Measurements from ENCODE around the gene NEK7.
"Not testable (repeated sequence)": the region's sequence is repeated elsewhere in the genome, so short reads cannot be mapped to it uniquely, and the experiment has no call there.

NEK7 gene

GRCh38 chr1:198212675-198213074, 55.9 kb downstream of the NEK7 start:
- DNase-seq = no peak

GRCh38 chr1:198214924-198215323, 58.1 kb downstream of the NEK7 start:
- DNase-seq = no peak

- DNase-seq = no peak
These were observed 63.6 kb downstream of the NEK7 start for GRCh38 chr1:198220428-198220827.

GRCh38 chr1:198227010-198227409, 70.2 kb downstream of the NEK7 start:
- DNase-seq = not testable (repeated sequence)

GRCh38 chr1:198227454-198227853, 70.7 kb downstream of the NEK7 start:
- not testable (repeated sequence) for DNase-seq

- no peak for DNase-seq
These were observed 72.1 kb downstream of the NEK7 start for GRCh38 chr1:198228925-198229324.

GRCh38 chr1:198231779-198232178, 75.0 kb downstream of the NEK7 start:
- DNase-seq = no peak

- no peak for DNase-seq
These were observed 75.6 kb downstream of the NEK7 start for GRCh38 chr1:198232378-198232777.

GRCh38 chr1:198232940-198233675, 76.3 kb downstream of the NEK7 start:
- no peak for DNase-seq

- no peak for DNase-seq
These were observed 77.9 kb downstream of the NEK7 start for GRCh38 chr1:198234520-198235251.

GRCh38 chr1:198238121-198238520, 81.3 kb downstream of the NEK7 start:
- DNase-seq = no peak

- no peak for DNase-seq
These were observed 84.8 kb downstream of the NEK7 start for GRCh38 chr1:198241553-198241952.

- DNase-seq = no peak
These were observed 88.0 kb downstream of the NEK7 start for GRCh38 chr1:198244772-198245171.

GRCh38 chr1:198245379-198245778, 88.6 kb downstream of the NEK7 start:
- DNase-seq = no peak

- DNase-seq = no peak
These were observed 89.5 kb downstream of the NEK7 start for GRCh38 chr1:198246337-198246736.

GRCh38 chr1:198253259-198253658, 96.5 kb downstream of the NEK7 start:
- no peak for DNase-seq

- no peak for DNase-seq
These were observed 96.9 kb downstream of the NEK7 start for GRCh38 chr1:198253668-198254067.

GRCh38 chr1:198254521-198254920, 97.7 kb downstream of the NEK7 start:
- no peak for DNase-seq

- DNase-seq = no peak
These were observed 98.2 kb downstream of the NEK7 start for GRCh38 chr1:198254948-198255347.

- DNase-seq = no peak
These were observed 99.0 kb downstream of the NEK7 start for GRCh38 chr1:198255784-198256183.

GRCh38 chr1:198258491-198258890, 101.7 kb downstream of the NEK7 start:
- no peak for DNase-seq

GRCh38 chr1:198259333-198260074, 102.7 kb downstream of the NEK7 start:
- no peak for DNase-seq

- no peak for DNase-seq
These were observed 105.1 kb downstream of the NEK7 start for GRCh38 chr1:198261886-198262285.

GRCh38 chr1:198263186-198263585, 106.4 kb downstream of the NEK7 start:
- no peak for DNase-seq

Data from NCI-H146 (cell line).